ENCODE measurements around the gene MUC12.
"Not testable (repeated sequence)": the region's sequence is repeated elsewhere in the genome, so short reads cannot be mapped to it uniquely, and the experiment has no call there.

DNA sequence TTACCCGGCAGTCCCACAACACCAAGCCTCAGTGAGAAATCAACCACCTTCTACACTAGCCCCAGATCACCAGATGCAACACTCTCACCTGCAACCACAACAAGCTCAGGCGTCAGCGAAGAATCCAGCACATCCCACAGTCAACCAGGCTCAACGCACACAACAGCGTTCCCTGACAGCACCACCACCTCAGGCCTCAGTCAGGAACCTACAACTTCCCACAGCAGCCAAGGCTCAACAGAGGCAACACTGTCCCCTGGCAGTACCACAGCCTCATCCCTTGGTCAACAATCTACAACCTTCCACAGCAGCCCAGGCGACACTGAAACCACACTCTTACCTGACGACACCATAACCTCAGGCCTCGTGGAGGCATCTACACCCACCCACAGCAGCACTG lies 33.0 kb downstream of the MUC12 start:
- TF ChIP-seq, protein P1, sequence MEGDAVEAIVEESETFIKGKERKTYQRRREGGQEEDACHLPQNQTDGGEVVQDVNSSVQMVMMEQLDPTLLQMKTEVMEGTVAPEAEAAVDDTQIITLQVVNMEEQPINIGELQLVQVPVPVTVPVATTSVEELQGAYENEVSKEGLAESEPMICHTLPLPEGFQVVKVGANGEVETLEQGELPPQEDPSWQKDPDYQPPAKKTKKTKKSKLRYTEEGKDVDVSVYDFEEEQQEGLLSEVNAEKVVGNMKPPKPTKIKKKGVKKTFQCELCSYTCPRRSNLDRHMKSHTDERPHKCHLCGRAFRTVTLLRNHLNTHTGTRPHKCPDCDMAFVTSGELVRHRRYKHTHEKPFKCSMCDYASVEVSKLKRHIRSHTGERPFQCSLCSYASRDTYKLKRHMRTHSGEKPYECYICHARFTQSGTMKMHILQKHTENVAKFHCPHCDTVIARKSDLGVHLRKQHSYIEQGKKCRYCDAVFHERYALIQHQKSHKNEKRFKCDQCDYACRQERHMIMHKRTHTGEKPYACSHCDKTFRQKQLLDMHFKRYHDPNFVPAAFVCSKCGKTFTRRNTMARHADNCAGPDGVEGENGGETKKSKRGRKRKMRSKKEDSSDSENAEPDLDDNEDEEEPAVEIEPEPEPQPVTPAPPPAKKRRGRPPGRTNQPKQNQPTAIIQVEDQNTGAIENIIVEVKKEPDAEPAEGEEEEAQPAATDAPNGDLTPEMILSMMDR (IDR thresholded peaks at IDR 0.05), result not testable (repeated sequence)
- TF ChIP-seq POLR2A (IDR thresholded peaks at IDR 0.05), result not testable (repeated sequence)
